22Rv1 (cell line): ENCODE results near the gene PARP8.
"Not testable (repeated sequence)": the region's sequence is repeated elsewhere in the genome, so short reads cannot be mapped to it uniquely, and the experiment has no call there.

Experiments
- ZFX ChIP-seq: fragments of 450-650 bp; IDR thresholded peaks from 2 replicates; pipeline ENCODE4 v1.6.1; 2017; ENCODE audit warnings: antibody characterized with exemption, borderline replicate concordance
- TF ChIP-seq, protein P1 (sequence below): fragments of 450-650 bp; IDR thresholded peaks from 2 replicates; pipeline ENCODE4 v1.5.1; 2017; ENCODE audit warnings: mild to moderate bottlenecking

- TF ChIP-seq, protein P1, sequence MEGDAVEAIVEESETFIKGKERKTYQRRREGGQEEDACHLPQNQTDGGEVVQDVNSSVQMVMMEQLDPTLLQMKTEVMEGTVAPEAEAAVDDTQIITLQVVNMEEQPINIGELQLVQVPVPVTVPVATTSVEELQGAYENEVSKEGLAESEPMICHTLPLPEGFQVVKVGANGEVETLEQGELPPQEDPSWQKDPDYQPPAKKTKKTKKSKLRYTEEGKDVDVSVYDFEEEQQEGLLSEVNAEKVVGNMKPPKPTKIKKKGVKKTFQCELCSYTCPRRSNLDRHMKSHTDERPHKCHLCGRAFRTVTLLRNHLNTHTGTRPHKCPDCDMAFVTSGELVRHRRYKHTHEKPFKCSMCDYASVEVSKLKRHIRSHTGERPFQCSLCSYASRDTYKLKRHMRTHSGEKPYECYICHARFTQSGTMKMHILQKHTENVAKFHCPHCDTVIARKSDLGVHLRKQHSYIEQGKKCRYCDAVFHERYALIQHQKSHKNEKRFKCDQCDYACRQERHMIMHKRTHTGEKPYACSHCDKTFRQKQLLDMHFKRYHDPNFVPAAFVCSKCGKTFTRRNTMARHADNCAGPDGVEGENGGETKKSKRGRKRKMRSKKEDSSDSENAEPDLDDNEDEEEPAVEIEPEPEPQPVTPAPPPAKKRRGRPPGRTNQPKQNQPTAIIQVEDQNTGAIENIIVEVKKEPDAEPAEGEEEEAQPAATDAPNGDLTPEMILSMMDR = not testable (repeated sequence)
- TF ChIP-seq ZFX = not testable (repeated sequence)
Measured at GRCh38 chr5:50774446-50775175, 108.2 kb downstream of the PARP8 start.
